Gastroesophageal sphincter (tissue), 4 donors: ENCODE results near the gene CCDC188. TPM values are rescaled to one million over a fixed set of nuclear protein-coding genes. Genes with fewer than 3 reads are reported as not detected.

Experiments used
- ATAC-seq: fragments of 150-250 bp; one replicate; pipeline ENCODE4 v1.9.1; 2016; ENCODE audit warnings: mild to moderate bottlenecking, moderate library complexity
- H3K27ac ChIP-seq, 4 donors: fragments of 200-600 bp; sonication (generic) in 3 of 4; 1 replicate in 3 of 4; 2 replicates in 1 of 4; pipeline ENCODE4 v1.5.1; 2016 to 2019
- H3K27me3 ChIP-seq: fragments of 200-600 bp; sonication (generic); one replicate; pipeline ENCODE4 v1.5.1; 2019
- H3K36me3 ChIP-seq, 2 donors: fragments of 200-600 bp; sonication (generic); one replicate each; pipeline ENCODE4 v1.5.1; 2019; ENCODE audit warnings: control low read depth in 1 of 2
- H3K4me1 ChIP-seq, 3 donors: fragments of 200-600 bp; sonication (generic); 1 replicate in 2 of 3; 2 replicates in 1 of 3; pipeline ENCODE4 v1.5.1; 2016 to 2019; ENCODE audit warnings: control low read depth in 2 of 3
- H3K4me3 ChIP-seq, 2 donors: fragments of 200-600 bp; sonication (generic); one replicate each; pipeline ENCODE4 v1.5.1; 2019; ENCODE audit warnings: mild to moderate bottlenecking in 1 of 2, moderate library complexity in 1 of 2
- H3K9me3 ChIP-seq, 3 donors: fragments of 200-600 bp; sonication (generic); one replicate each; pipeline ENCODE4 v1.5.1; 2017 to 2019; ENCODE audit warnings: control low read depth in 2 of 3
- EP300 ChIP-seq: sonication (generic); formaldehyde crosslinking; IDR thresholded peaks from one replicate; pipeline ENCODE4 v1.6.1; 2017; ENCODE audit warnings: antibody characterized with exemption, mild to moderate bottlenecking
- POLR2A ChIP-seq, 2 donors: fragments of 450-650 bp; IDR thresholded peaks; one replicate each; pipeline ENCODE4 v1.6.1; 2017; ENCODE audit warnings: antibody characterized with exemption in 2 of 2, mild to moderate bottlenecking in 2 of 2, moderate library complexity in 1 of 2
- POLR2AphosphoS5 ChIP-seq: sonication (generic); formaldehyde crosslinking; IDR thresholded peaks from one replicate; pipeline ENCODE4 v1.6.1; 2017; ENCODE audit warnings: antibody characterized with exemption
- WGBS, 2 donors: methylation state at CpG; one replicate each; pipeline ENCODE4 v1.1.5; 2018; ENCODE audit warnings: low coverage in 1 of 2; 5-methylcytosine and 5-hydroxymethylcytosine counted together
- small RNA-seq, 4 donors: library from RNA; depleted of rRNA; stranded (forward); fragments of <200 nt; gene quantifications; one replicate each; pipeline ENCODE3, GENCODE V24; 2016
- total RNA-seq, 4 donors: library from RNA; depleted of rRNA; stranded (reverse); fragments of >200 nt; gene quantifications; one replicate each; pipeline ENCODE4 v1.1.0, GENCODE V29; 2016
- TF ChIP-seq, protein P1 (sequence below), 4 experiments: fragments of 200-600 bp in 2 of 4; fragments of 450-650 bp in 2 of 4; sonication (generic) in 1 of 4; IDR thresholded peaks; one replicate each; pipeline ENCODE4 v1.5.1; 2017 to 2019; ENCODE audit warnings: antibody characterized with exemption in 4 of 4, mild to moderate bottlenecking in 2 of 4, moderate library complexity in 2 of 4

The CCDC188 gene
- total RNA-seq, 4 donors from 2014 or later = not detected

DNA sequence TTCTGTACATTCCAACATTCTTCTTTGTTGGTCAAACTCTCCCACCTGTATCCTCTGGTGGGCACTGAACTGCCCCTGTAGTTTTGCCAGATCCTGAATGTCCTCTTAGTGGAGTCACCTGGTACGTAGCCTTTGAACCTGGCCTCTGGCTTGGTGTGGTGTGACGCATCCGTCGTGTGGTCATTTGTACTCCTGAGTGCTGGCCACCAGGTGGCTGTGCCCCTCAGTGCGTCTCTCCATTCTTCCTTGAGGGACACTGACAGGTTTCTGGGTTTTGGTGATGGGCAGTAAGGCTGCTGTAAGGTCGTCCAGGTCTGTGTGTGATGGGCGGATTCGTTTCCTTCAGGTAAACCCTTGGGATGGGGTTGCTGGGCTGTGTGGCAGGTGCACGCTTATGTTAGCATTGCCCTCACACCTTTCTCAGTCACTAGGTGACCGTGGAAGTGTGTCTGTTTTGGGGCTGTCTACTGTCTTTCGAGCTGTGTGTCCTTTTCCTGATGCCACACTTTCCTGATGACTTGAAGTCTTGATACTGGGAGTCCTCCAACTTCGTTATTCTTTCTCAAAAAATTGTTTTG lies 48.6 kb downstream of the CCDC188 start:
- Histone ChIP-seq H3K4me3 (no peak overlapping the region), H3K27me3 (no peaks in the 10 kb centered on the region), H3K27ac (no peak overlapping the region), H3K36me3 (peaks cover 0 to 98% of the 10 kb centered on the region in 2 donors), H3K4me1 (no peaks in the 10 kb centered on the region), H3K9me3 (no peaks in the 10 kb centered on the region)
- no peak for ATAC-seq
- WGBS, 2 donors = 74 to 78% methylated on average over 3 to 4 of the region's 12 CpGs
- TF ChIP-seq POLR2AphosphoS5 = no peak
- no peak for TF ChIP-seq POLR2A (IDR thresholded peaks at IDR 0.05)
- TF ChIP-seq, protein P1, sequence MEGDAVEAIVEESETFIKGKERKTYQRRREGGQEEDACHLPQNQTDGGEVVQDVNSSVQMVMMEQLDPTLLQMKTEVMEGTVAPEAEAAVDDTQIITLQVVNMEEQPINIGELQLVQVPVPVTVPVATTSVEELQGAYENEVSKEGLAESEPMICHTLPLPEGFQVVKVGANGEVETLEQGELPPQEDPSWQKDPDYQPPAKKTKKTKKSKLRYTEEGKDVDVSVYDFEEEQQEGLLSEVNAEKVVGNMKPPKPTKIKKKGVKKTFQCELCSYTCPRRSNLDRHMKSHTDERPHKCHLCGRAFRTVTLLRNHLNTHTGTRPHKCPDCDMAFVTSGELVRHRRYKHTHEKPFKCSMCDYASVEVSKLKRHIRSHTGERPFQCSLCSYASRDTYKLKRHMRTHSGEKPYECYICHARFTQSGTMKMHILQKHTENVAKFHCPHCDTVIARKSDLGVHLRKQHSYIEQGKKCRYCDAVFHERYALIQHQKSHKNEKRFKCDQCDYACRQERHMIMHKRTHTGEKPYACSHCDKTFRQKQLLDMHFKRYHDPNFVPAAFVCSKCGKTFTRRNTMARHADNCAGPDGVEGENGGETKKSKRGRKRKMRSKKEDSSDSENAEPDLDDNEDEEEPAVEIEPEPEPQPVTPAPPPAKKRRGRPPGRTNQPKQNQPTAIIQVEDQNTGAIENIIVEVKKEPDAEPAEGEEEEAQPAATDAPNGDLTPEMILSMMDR (IDR thresholded peaks at IDR 0.05) = no peak
- TF ChIP-seq EP300 = no peak

DNA sequence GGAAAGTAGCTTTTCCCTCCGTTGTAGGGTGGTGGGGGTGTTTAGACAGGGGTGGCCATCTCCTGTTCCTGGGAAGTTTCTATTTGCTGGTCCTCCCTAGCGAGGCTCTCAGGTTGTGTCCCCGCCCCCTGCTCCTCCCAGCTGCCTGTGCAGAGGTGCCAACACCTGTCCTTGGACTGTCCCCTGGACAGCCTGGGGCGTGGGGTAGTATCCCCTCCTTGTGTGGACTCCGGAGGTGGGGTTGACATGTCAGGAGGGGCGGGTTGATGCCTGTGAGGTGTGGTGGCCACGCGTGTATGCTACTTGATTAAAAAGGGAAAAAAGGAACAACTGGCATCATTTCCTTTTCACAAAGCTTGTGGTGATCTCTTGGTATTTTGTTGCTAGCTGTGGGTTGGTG lies 49.2 kb downstream of the CCDC188 start:
- no peaks in the 10 kb centered on the region for H3K9me3 ChIP-seq
- 77 to 89% methylated on average over 5 to 6 of the region's 8 CpGs for whole genome bisulfite sequencing, 2 donors
- peaks cover 0 to 98% of the 10 kb centered on the region in 2 donors for H3K36me3 ChIP-seq
- no peaks in the 10 kb centered on the region for H3K27me3 ChIP-seq
- no peak for ATAC-seq
- no peak overlapping the region for H3K27ac ChIP-seq
- no peaks in the 10 kb centered on the region for H3K4me1 ChIP-seq
- no peak overlapping the region for H3K4me3 ChIP-seq
- TF ChIP-seq, protein P1 (IDR thresholded peaks at IDR 0.05) = no peak
- TF ChIP-seq EP300 (no peak), POLR2AphosphoS5 (no peak), POLR2A (IDR thresholded peaks at IDR 0.05) (no peak)

DNA sequence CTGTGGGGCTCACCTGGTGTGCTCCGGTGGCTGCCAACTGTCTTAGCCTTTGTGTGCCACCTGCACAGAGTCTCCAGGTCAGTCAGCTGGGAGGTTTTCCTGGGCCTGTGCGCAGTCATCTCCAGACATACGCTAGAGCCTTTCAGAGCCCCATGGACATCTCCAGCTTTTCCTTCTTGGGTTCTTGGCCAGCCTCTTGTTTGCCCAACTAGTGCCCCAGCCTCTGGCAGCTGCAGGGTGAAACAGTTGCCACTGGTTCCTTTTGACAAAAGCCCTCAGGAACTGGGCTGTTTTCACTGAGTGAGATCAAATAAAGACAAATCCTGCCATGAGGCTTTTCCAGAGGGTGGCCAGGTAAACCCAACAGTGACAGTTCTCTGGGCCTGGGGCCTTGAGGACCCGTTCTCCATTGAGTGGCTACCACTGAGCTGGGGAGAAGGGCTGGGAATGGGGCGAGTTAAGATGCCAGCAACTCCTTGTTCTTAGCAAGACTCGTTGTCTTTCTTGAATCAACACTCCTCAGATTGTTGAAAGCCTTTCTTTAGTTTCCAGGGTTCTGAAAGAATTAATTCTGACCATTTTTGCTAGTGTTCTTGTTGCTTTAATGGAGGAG lies 51.6 kb downstream of the CCDC188 start:
- H3K36me3 ChIP-seq = peaks cover 0 to 98% of the 10 kb centered on the region in 2 donors
- H3K27ac ChIP-seq = no peak overlapping the region
- H3K9me3 ChIP-seq = no peaks in the 10 kb centered on the region
- TF ChIP-seq EP300 (no peak), POLR2AphosphoS5 (no peak), POLR2A (IDR thresholded peaks at IDR 0.05) (no peak)
- TF ChIP-seq, protein P1 (IDR thresholded peaks at IDR 0.05) = no peak
- no peak overlapping the region for H3K4me3 ChIP-seq
- H3K4me1 ChIP-seq = no peaks in the 10 kb centered on the region
- no peak for ATAC-seq
- H3K27me3 ChIP-seq = no peaks in the 10 kb centered on the region
- 90 to 100% methylated on average over 1 to 6 of the region's 6 CpGs for WGBS, 2 donors

Small RNAs within 50 kb of the gene (small RNA-seq; reads per million reads assigned to genes)
- 0 to 0.55 (median 0.09) reads per million in 4 donors for gene MIR6816
- 0 reads per million in 4 donors for gene RF00599

Other genes starting within 250 kb of the CCDC188 start
- 100 to 1,000 TPM; 105 to 235 (median 208) TPM for gene COMT, start 209.3 kb downstream of the CCDC188 start, total RNA-seq
- 10 to 100 TPM; 16.7 to 33.1 (median 20.3) TPM for gene TXNRD2, start 209.2 kb downstream of the CCDC188 start, total RNA-seq
- gene ARVCF, start 134.2 kb downstream of the CCDC188 start, total RNA-seq = 10 to 100 TPM; 32.5 to 61.5 (median 39.5) TPM
- 10 to 100 TPM; 20.0 to 65.5 (median 45.8) TPM for gene TANGO2, start 129.9 kb downstream of the CCDC188 start, total RNA-seq
- gene DGCR8, start 70.8 kb downstream of the CCDC188 start, total RNA-seq = 10 to 100 TPM; 16.9 to 27.6 (median 25.5) TPM
- gene RANBP1, start 35.0 kb downstream of the CCDC188 start, total RNA-seq = 100 to 1,000 TPM; 115 to 162 (median 158) TPM
- 10 to 100 TPM; 24.1 to 57.0 (median 36.3) TPM for gene TRMT2A, start 33.8 kb downstream of the CCDC188 start, total RNA-seq
- 10 to 100 TPM; 11.8 to 27.8 (median 16.4) TPM for gene ZDHHC8, start 19.3 kb downstream of the CCDC188 start, total RNA-seq
- 1 to 10 TPM in 2 of 4 donors, not detected in 2; 1.3 to 2.4 TPM for gene RTN4R, start 117.3 kb upstream of the CCDC188 start, total RNA-seq
- 10 to 100 TPM; 39.8 to 69.2 (median 60.4) TPM for gene DGCR6L, start 169.0 kb upstream of the CCDC188 start, total RNA-seq
- gene ZNF74, start 243.1 kb upstream of the CCDC188 start, total RNA-seq = 10 to 100 TPM in 3 of 4 donors, 1 to 10 TPM in 1; 8.6 to 19.9 (median 11.1) TPM